ENCODE measurements around the gene ANKS3. TPM values are rescaled to one million over a fixed set of nuclear protein-coding genes. Genes with fewer than 3 reads are reported as not detected.

The ANKS3 gene
- total RNA-seq, 2 donors from 2014 or later = 29.8 to 41.8 TPM

- Histone ChIP-seq H3K36me3 (no peaks in the 10 kb centered on the region), H3K27me3 (replicated peaks; ENCODE audit: insufficient read depth) (no peaks in the 10 kb centered on the region), H3K9me3 (no peaks in the 10 kb centered on the region), H3K4me3 (no peak overlapping the region), H3K27ac (no peak overlapping the region), H3K4me1 (ENCODE audit: control insufficient read depth in 1 of 2, low read depth in 2 of 2) (no peaks in the 10 kb centered on the region)
- no peak for DNase-seq (ENCODE audit: low spot score)
- no peak for ATAC-seq (ENCODE audit: insufficient number of reproducible peaks, low FRiP score, low read depth)
- TF ChIP-seq, protein P1, sequence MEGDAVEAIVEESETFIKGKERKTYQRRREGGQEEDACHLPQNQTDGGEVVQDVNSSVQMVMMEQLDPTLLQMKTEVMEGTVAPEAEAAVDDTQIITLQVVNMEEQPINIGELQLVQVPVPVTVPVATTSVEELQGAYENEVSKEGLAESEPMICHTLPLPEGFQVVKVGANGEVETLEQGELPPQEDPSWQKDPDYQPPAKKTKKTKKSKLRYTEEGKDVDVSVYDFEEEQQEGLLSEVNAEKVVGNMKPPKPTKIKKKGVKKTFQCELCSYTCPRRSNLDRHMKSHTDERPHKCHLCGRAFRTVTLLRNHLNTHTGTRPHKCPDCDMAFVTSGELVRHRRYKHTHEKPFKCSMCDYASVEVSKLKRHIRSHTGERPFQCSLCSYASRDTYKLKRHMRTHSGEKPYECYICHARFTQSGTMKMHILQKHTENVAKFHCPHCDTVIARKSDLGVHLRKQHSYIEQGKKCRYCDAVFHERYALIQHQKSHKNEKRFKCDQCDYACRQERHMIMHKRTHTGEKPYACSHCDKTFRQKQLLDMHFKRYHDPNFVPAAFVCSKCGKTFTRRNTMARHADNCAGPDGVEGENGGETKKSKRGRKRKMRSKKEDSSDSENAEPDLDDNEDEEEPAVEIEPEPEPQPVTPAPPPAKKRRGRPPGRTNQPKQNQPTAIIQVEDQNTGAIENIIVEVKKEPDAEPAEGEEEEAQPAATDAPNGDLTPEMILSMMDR (IDR thresholded peaks at IDR 0.05) = no peak
Observed at GRCh38 chr16:4777339-4778049, 43.4 kb upstream of the ANKS3 start.

GRCh38 chr16:4776141-4776705 lies 42.2 kb upstream of the ANKS3 start:
- no peaks in the 10 kb centered on the region for H3K27me3 ChIP-seq (replicated peaks; ENCODE audit: insufficient read depth)
- H3K4me3 ChIP-seq = no peak overlapping the region
- DNase-seq (ENCODE audit: low spot score) (no peak), ATAC-seq (ENCODE audit: insufficient number of reproducible peaks, low FRiP score, low read depth) (no peak)
- no peaks in the 10 kb centered on the region for H3K4me1 ChIP-seq (ENCODE audit: control insufficient read depth in 1 of 2, low read depth in 2 of 2)
- TF ChIP-seq, protein P1 (IDR thresholded peaks at IDR 0.05) = no peak
- no peaks in the 10 kb centered on the region for H3K36me3 ChIP-seq
- no peak overlapping the region for H3K27ac ChIP-seq
- no peaks in the 10 kb centered on the region for H3K9me3 ChIP-seq

- ATAC-seq (ENCODE audit: insufficient number of reproducible peaks, low FRiP score, low read depth) = no peak
- no peaks in the 10 kb centered on the region for H3K36me3 ChIP-seq
Observed at GRCh38 chr16:4775005-4775404, 40.9 kb upstream of the ANKS3 start.

DNA sequence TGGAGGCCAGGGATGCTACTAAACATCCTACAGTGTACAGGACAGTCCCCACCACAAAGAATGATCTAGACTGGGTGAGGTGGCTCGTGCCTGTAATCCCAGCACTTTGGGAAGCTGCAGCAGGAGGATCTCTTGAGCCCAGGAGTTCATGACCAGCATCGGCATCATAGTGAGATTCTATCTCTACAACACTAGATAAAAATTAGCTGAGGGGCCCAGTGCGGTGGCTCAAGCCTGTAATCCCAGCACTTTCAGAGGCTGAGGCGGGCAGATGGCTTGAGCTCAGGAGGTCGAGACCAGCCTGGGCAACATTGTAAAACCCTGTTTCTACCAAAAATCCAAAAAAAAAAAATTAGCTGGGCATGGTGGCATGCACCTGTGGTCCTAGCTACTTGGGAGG lies 38.3 kb upstream of the ANKS3 start:
- no peaks in the 10 kb centered on the region for H3K9me3 ChIP-seq
- H3K27me3 ChIP-seq (replicated peaks; ENCODE audit: insufficient read depth) = no peaks in the 10 kb centered on the region
- no peak overlapping the region for H3K4me3 ChIP-seq
- H3K4me1 ChIP-seq (ENCODE audit: control insufficient read depth in 1 of 2, low read depth in 2 of 2) = peaks cover 5 to 12% of the 10 kb centered on the region in 2 donors
- no peak overlapping the region for H3K27ac ChIP-seq
- H3K36me3 ChIP-seq = no peaks in the 10 kb centered on the region
- TF ChIP-seq, protein P1 (IDR thresholded peaks at IDR 0.05) = no peak
- ATAC-seq (ENCODE audit: insufficient number of reproducible peaks, low FRiP score, low read depth) (no peak), DNase-seq (ENCODE audit: low spot score) (no peak)

More at GRCh38 chr16:4775005-4775404, 40.9 kb upstream of the ANKS3 start:
- Histone ChIP-seq H3K4me3 (no peak overlapping the region), H3K27me3 (replicated peaks; ENCODE audit: insufficient read depth) (no peaks in the 10 kb centered on the region), H3K27ac (no peak overlapping the region), H3K4me1 (ENCODE audit: control insufficient read depth in 1 of 2, low read depth in 2 of 2) (no peaks in the 10 kb centered on the region), H3K9me3 (no peaks in the 10 kb centered on the region)
- TF ChIP-seq, protein P1 (IDR thresholded peaks at IDR 0.05) = no peak
- DNase-seq (ENCODE audit: low spot score) = no peak

DNA sequence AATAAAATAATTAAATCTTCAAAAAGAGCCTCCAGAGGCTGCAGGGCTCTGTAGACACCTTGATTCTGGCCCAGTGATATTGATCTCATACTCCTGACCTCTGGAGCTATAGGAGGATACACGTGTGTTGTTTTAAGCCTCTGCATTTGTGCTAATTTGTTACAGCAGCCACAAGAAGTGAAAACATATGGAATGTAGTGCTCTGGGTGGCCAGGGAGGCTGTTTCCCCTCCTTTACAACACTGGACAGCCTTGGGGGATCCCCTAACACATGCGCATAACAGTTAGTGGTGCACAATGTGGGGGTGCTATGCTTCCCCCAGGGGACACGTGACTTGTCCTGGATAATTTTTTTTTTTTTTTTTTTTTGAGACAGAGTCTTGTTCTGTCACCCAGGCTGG lies 37.6 kb upstream of the ANKS3 start:
- ATAC-seq (ENCODE audit: insufficient number of reproducible peaks, low FRiP score, low read depth) = no peak
- H3K9me3 ChIP-seq = no peaks in the 10 kb centered on the region
- DNase-seq (ENCODE audit: low spot score) = no peak
- no peaks in the 10 kb centered on the region for H3K27me3 ChIP-seq (replicated peaks; ENCODE audit: insufficient read depth)
- peaks cover 6 to 12% of the 10 kb centered on the region in 2 donors for H3K4me1 ChIP-seq (ENCODE audit: control insufficient read depth in 1 of 2, low read depth in 2 of 2)
- H3K27ac ChIP-seq = no peak overlapping the region
- TF ChIP-seq, protein P1 (IDR thresholded peaks at IDR 0.05) = no peak
- H3K4me3 ChIP-seq = no peak overlapping the region
- no peaks in the 10 kb centered on the region for H3K36me3 ChIP-seq

All from thoracic aorta (tissue), 2 donors.